ENCODE measurements around the gene KIAA1755. TPM values are rescaled to one million over a fixed set of nuclear protein-coding genes. Genes with fewer than 3 reads are reported as not detected.
"Not testable (repeated sequence)": the region's sequence is repeated elsewhere in the genome, so short reads cannot be mapped to it uniquely, and the experiment has no call there.

KIAA1755 gene
- polyA plus RNA-seq, 12 donors: 7.1 to 15.1 (median 9.4) TPM; not detected in 1

GRCh38 chr20:38291966-38292365 lies 31.4 kb upstream of the KIAA1755 start:
- DNase-seq: no peak

- DNase-seq: no peak
These were observed 30.6 kb upstream of the KIAA1755 start for GRCh38 chr20:38290829-38291814.

DNA sequence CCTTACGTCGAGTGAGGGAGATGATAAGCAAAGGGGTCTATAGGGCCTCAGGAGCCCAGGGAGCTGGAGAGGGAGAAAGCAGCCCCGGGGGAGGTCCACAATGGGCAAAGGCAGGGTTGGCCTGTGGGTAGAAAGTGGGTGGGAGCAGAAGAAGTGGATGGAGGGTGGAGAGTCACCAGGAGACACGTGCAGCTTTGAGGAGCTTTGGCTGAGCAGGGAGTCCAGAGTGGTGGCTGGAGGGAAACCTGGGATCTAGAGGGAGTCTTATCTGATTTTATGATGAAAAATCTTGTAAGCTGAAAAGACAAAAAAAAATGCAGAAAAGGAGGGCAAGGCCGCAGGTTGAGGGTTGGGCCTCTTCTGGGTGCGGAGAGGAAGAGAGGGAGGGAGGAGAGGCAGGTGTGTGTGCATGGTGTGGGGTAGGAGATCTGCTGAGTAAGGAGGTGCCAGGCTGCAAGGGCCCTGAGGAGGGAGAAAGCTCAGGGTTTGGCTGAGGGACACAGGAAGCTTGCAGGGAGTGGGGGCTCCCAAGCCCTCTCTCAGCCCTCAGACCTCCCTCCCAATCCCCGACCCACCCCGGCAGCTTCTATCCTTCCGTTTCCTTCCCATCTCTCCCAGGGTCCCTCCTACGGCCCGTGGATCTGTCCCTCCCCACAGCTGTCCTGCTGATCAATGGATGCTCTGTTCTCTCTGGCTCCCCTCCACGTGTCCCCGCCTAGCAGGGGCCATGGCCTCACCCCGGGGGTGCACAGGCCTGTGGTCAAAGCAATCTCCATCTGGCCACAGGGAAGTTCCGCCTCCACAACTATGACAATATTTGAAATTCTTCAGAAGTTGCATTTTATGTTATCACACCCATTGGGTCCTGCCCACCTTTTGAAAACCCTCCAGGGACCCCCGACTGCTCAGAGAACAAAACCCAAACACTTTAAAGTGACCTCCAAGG lies 26.3 kb upstream of the KIAA1755 start:
- DNase-seq: peak; percentile 28

DNA sequence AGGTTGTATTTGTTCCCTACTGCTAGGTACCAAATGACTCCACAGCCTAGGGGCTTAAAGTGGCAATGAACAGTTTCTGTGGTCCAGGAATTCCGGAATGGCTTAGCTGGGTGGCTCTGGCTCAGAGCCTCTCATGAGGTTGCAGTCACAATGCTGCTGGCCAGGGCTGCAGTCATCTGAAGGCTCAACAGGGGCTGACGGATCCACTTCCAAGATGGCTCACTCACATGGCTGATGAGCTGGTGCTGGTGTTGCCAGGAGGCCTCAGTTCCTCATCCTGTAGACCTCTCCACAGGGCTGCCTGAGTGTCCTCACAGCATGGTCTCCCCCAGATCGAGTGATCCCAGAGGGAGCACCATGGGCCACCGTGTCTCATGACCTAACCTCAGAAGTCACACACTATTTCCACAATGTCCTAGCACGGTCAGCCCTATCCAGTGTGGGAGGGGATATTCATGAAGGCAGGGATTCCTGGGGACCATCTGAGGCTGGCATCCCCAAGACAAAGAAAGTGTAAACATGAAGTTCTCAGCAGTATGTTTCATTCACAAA lies 24.4 kb upstream of the KIAA1755 start:
- no peak for DNase-seq

DNA sequence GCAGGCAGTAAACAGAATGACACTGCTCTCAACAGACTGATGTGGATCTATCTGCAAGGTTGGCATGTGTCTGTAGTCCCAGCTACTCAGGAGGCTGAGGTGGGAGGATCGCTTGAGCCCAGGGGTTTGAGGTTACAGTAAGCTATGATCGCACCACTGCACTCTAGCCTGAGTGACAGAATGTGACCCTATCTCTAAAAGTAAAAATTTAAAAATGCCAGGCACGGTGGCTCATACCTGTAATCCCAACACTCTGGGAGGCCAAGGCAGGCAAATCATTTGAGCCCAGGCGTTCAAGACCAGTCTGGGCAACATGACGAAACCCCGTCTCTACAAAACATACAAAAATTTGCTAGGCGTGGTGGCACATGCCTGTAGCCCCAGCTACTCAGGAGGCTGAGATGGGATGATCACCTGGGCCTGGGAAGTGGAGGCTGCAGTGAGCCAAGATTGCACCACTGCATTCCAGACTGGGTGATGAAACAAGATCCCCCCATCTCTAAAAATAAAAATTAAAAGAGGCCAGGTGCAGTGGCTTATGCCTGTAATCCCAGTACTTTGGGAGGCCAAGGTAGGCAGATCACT lies 23.6 kb upstream of the KIAA1755 start:
- DNase-seq: not testable (repeated sequence)

GRCh38 chr20:38283236-38283635 lies 22.7 kb upstream of the KIAA1755 start:
- DNase-seq: no peak

- DNase-seq: not testable (repeated sequence)
These were observed 20.8 kb upstream of the KIAA1755 start for GRCh38 chr20:38281176-38281915.

GRCh38 chr20:38278763-38279162 lies 18.2 kb upstream of the KIAA1755 start:
- no peak for DNase-seq

DNA sequence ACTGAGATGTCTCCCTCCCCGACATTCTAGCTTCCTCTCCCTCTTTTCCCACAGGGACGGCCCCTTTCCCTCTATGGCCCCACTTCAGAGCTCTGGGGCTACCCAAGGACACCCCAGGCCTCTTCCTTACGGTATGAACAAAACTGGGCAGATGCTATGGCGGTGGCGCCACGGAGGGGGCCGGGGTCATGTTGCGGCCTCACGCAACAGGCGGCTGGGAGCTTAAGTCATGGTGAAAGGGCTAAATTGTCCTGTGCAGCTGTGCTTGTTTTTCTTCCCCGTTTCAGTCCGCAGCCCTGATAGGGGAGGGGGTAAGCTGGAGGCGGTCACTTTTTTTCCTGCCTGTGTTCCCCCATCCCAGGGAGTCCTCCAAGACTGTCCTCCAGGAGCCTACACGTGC lies 17.6 kb upstream of the KIAA1755 start:
- DNase-seq: no peak

DNA sequence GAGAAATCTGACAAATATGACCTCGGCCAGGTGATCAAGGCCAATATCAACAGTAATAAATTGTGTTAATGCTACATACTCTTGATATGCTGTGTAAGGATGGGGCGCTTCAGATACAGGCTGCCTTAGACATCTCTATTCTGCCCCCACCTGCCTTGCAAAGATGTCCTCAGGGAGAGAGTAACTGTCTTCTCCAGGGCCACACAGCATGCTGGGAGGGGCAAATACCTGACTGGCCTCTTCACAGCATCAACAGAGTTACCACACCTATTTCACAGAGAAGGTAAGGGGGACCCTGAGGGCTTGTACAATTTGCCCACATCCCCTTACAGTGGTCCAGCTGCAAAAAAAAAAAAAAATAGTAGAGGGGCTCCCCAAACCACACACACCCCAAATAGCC lies 17.2 kb upstream of the KIAA1755 start:
- no peak for DNase-seq

DNA sequence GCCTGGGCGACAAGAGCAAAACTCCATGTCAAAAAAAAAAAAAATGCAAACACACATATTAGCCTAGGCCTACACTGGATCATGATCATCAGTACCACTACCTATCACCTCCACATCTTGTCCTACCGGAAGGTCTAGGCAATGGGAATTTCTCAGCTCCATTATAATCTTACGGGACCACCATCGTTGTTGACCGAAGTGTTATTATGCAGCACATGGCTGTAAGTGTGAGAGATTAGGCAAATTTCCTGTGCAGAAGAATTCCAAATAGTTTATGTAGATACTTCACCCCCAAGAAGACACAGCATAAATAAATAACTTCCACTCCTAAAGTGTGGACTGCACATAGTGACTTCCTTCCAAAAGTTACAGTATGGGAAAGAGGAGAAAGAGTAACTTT lies 16.8 kb upstream of the KIAA1755 start:
- DNase-seq: no peak

- DNase-seq: no peak
These were observed 15.4 kb upstream of the KIAA1755 start for GRCh38 chr20:38275815-38276550.

DNA sequence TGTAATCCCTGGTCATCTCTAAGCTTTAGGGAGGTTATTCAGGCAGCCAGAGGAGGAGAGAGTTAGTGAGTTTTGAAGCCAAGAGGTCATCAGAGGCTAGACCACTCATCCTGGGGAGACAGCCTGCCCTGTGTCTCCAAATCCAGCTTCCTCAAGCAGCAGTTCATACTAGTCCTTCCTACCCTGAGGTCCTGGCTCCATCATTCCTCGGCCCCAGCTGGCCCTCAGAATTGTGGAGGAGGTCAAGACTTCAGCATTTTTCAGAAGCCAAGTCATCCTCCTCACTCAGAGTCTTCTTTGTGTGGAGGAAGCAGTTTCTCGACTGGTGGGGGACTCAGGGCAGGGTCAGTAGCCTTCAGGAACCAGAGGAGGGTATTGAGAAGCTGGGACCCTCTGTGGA lies 12.4 kb upstream of the KIAA1755 start:
- DNase-seq: no peak

GRCh38 chr20:38272398-38272797 lies 11.9 kb upstream of the KIAA1755 start:
- no peak for DNase-seq

DNA sequence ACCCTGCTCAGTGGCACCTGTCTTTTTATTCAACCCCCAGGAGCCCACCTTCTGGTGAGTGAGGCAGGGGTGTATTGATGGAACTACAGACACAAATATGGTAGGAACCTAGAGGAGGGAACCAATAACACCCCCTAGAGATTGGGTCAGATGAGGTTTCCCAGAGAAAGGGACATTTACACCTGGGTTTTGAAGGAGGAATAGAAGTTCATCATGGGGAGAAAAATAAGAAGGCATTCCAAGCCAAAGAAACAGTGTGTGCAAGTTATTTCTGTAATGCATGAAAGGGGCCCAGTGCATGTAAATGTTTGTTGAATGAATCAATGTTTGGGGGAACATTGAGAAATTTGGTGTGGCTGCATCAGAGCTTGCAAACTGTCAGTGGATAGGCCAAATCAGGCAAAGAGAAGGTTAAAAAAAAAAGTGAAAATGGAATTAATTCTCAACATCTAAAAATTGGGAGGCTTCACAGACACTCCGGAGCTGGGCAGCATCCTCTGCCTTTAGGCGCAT lies 11.1 kb upstream of the KIAA1755 start:
- DNase-seq: no peak

DNA sequence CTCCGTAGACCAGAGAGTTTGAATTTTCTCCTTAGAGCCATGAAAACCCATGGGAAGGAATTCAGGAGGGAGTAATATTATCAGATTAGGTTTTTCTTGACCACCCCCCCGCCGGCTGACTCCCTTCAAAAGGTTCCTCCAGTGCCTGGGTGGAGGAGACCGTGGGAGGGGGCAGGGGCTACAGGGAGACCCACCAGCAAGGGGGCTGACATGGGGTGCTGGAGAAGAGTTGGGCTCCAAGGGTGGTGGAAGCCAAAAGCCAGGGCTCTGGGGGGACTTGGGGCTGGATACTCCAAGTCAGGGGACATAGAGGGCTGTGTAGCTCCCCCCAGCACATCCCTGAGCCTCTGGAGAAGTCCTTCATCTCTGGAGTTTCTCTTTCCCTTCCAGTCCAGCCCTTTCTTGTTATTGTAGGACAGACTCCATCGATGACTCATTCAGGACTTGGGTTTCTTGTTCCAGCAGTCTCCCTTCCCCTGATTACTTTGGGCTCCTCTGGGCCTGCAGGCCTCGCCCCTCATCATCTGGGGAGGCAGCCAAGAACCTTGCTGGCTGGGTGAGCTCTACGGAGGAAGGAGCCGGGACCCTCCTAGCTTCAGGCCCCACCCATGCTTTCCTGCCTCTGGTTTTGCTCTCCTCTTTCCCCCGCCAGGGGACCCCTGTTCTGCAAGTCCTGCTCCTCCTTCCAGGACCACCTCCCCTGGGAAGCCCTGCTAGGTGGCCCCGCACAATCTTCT lies 10.5 kb upstream of the KIAA1755 start:
- DNase-seq: peak; percentile 87

DNA sequence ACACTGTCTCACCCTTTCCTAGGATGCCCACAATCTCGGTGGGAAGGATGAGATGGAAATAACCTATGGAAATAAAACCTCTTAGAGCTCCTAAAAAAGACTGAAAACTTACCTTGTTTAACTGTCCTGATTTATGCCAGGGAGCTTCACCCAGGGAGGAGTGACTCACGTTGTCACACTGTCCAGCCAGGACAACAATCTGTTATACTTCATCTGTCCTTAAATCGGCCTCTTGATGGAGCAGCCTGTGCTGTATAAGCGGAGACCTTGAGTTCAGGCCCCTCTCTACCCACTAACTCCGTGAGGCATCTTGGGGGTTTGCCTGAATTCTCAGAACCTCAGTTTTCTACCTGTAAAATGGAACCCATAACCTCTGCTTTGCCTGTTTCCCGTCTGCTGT lies 9.2 kb upstream of the KIAA1755 start:
- DNase-seq: no peak

GRCh38 chr20:38269040-38269439 lies 8.5 kb upstream of the KIAA1755 start:
- no peak for DNase-seq

DNA sequence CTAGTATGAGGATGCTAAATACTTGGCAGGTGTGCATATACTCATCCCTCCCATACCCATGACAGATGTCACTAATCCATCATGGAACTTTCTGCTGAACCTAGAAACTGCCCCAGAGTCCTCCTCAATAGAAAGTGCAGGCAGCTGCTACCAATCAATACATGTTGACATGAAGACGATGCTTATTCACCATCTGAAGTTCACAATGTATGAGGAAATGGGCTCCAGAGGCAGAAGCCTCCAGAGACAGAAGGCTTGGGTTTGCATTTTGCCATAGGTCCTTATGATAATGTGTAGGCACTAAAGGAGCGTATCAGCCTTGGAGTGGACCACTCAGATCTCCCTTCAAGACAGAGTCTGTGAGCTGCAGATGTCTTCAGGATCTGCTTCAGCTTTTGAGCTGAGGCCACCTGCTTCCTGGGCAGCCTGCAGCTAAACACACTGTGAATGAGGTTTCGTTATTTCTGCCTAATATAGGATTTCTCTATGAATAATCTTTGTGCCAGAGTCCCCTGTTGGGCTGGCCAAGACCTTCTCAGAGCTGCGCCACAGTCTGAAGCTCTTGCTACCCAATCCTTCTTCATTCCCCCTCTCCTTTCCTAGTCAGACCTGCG lies 7.5 kb upstream of the KIAA1755 start:
- no peak for DNase-seq

Measured in muscle of arm (tissue), 12 donors.